ENCODE data around the gene CNTF.

- TF ChIP-seq CTCF (IDR thresholded peaks at IDR 0.05), result no peak
- no peak for TF ChIP-seq POLR2A (IDR thresholded peaks at IDR 0.05)
Measured at GRCh38 chr11:58636587-58636986, 14.1 kb downstream of the CNTF start.
